Measurements from ENCODE around the gene PTF1A. TPM values are rescaled to one million over a fixed set of nuclear protein-coding genes. Genes with fewer than 3 reads are reported as not detected.

Gene PTF1A
- total and polyA plus RNA-seq, 9 of the 15 experiments (the other 6 are each of a cell fraction or from before 2014, with no cell fraction given) = not detected

- TF ChIP-seq STAG1 (CRISPR knock-in tag; IDR thresholded peaks at IDR 0.05; ENCODE audit: borderline replicate concordance) (no peak), THRB (CRISPR knock-in tag; conservative IDR thresholded peaks at IDR 0.05) (peak; percentile 61; the same call in 1 of the 2 replicates), LCOR (CRISPR knock-in tag; IDR thresholded peaks at IDR 0.05) (no peak), POLR2AphosphoS5 (IDR thresholded peaks at IDR 0.05; ENCODE audit: control insufficient read depth, insufficient read depth, low read depth, low read length) (no peak), ZNF224 (CRISPR knock-in tag; IDR thresholded peaks at IDR 0.05) (no peak), RBM39 (optimal IDR thresholded peaks at IDR 0.05; ENCODE audit: low read depth, low read length) (no peak), BRF1 (IDR thresholded peaks at IDR 0.05; ENCODE audit: borderline replicate concordance, extremely low read depth, insufficient read length) (no peak), ZNF589 (CRISPR knock-in tag; IDR thresholded peaks at IDR 0.05; ENCODE audit: low read depth) (no peak), SRSF3 (IDR thresholded peaks at IDR 0.05; ENCODE audit: insufficient read depth, low read length) (no peak), TSHZ1 (CRISPR knock-in tag; IDR thresholded peaks at IDR 0.05) (no peak)
- TF ChIP-seq, protein P1, sequence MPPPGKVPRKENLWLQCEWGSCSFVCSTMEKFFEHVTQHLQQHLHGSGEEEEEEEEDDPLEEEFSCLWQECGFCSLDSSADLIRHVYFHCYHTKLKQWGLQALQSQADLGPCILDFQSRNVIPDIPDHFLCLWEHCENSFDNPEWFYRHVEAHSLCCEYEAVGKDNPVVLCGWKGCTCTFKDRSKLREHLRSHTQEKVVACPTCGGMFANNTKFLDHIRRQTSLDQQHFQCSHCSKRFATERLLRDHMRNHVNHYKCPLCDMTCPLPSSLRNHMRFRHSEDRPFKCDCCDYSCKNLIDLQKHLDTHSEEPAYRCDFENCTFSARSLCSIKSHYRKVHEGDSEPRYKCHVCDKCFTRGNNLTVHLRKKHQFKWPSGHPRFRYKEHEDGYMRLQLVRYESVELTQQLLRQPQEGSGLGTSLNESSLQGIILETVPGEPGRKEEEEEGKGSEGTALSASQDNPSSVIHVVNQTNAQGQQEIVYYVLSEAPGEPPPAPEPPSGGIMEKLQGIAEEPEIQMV (tag; conservative IDR thresholded peaks at IDR 0.05; ENCODE audit: low read depth) = no peak
Measured at GRCh38 chr10:23156447-23157150, 35.5 kb upstream of the PTF1A start (continued).
